ENCODE measurements around the gene SLC17A2.

GRCh38 chr6:25907475-25908014, 22.9 kb downstream of the SLC17A2 start:
- TF ChIP-seq CTCF (IDR thresholded peaks at IDR 0.05) = no peak
- no peak for TF ChIP-seq POLR2A (IDR thresholded peaks at IDR 0.05)
- TF ChIP-seq EP300 (IDR thresholded peaks at IDR 0.05) = no peak

All from ovary (tissue), 3 donors.